NCI-H1417 treated with DMSO at 0.1 percent for 48 hours (cell line): ENCODE results near the gene MIA2.

Source experiments
- DNase-seq: peaks from one replicate; lab custom pipeline; 2025; lab: John Stamatoyannopoulos, UW

Gene MIA2

DNA sequence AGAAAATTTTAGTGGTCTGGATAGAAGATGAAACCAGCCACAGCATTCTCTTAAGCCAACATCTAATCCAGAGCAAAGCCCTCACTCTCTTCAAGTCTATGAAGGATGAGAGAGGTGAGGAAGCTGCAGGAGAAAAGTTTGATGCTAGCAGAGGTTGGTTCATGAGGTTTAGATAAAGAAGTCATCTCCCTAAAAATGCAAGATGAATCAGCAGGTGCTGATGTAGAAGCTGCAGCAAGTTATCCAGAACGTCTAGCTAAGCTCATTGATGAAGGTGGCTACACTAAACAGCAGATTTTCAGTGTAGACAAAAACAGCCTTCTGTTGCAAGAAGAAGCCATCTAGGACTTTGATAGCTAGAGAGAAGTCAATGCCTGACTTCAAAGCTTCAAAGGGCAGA is 150.0 kb downstream of the MIA2 start:
- DNase-seq, result no peak

GRCh38 chr14:39384177-39384576 is 150.5 kb downstream of the MIA2 start:
- no peak for DNase-seq

DNA sequence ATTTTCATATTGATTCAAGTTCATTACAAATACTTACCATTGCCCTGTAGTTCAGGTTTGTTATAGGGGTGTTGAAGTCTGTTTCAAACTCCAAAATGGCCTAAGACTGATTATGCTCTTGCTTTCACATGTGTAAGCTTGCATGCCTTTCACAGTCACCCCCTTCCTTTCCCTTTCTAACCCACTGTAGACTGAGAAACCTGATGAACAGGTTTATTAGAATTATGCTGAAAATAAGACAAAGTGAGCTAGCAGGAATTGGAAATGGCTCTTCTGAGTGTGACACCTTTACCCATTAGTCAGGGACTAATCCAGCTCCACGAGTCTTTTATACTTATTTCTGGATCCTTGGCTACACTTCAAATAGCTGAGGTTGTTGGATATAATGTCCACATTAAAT is 159.6 kb downstream of the MIA2 start:
- DNase-seq, result no peak

DNA sequence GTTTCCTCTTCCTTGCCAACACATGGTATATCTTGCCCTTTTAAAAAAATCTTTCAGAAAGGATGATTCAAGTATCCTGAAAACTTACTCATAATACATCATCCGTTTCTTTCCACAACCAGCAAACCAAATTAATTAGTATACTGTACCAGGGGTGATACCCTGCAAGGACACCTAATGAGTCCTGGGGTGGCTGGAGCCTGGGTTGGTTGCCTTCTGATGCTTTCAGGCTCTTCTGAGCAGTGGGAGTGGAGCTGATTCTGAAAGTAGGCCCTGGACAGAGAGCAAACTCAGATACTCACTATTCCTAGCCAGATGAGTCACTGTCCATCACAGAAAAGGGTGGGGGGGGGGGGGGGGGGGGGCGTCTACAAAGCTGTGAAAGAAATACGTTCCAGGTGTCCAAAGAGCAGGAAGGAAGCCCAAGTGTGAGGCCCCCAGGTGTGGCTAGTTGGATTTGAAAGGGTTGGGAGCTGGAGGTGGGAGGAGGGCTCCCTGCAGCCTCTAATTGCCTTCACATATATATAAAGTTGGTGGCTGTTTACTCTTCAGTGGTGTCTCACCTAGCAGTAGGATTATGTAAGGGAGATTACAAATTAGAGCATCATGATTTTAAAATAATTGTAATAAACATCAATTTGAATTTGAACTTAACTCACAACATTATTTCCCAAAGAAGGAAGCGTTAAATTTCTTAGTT is 162.0 kb downstream of the MIA2 start:
- no peak for DNase-seq

DNA sequence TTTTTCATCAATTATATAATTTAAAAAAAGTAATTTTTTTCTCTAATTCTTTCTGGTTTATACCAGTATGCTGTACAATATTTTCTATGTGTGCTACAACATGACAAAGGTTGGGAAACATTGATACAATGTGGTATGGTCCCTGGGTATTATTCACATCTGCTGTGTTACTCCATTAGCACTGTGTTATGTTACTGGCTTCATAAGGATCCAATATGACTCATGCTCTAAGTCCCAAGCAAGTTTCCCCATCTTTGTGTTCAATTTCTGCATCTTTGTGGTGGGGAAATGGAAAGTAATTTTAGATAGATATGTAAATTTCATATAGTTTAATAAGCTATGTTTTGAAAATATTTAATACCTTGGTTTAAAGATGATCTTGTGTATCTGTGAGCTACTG is 162.7 kb downstream of the MIA2 start:
- DNase-seq, result no peak

- no peak for DNase-seq
Observed at GRCh38 chr14:39398382-39398781, 164.7 kb downstream of the MIA2 start.

- no peak for DNase-seq
Observed at GRCh38 chr14:39406560-39406959, 172.8 kb downstream of the MIA2 start.

GRCh38 chr14:39416072-39416471 is 182.4 kb downstream of the MIA2 start:
- no peak for DNase-seq

- DNase-seq, result no peak
Observed at GRCh38 chr14:39417014-39417413, 183.3 kb downstream of the MIA2 start.

- DNase-seq, result no peak
Observed at GRCh38 chr14:39419272-39419671, 185.6 kb downstream of the MIA2 start.

DNA sequence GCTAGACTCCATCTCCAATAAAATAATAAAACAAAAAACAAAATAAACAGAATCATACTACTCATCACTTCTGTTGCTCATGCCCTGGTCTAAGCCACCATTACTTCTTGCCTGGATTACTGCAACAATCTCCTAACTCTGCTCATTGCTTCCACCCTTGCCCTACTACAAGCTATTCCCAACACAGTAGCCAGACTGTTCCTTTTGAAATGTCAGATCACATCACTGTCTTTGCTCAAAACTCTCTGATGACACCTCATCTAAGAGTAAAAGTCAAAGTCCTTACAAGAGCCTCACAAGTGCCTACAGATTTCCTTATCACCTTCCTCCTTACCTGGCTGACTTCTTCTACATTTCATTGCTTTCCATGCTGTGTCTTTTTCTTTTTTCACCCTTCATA is 188.5 kb downstream of the MIA2 start:
- DNase-seq, result no peak

DNA sequence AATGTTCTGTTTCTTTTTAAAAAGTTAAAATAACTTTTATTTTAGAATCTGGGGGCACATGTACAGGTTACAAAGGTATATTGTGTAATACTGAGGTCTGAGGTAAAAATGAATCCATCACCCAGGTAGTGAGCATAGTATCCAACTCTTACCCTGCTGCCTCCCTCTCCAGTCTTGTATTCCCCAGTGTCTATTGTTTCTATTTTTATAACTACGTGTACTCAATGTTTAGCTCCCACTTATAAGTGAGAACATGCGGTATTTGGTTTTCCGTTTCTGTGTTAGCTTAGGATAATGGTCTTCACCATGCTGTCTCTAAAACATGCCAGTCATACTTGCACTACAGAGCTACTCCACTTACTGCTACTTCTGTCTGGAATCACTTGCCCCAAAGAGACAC is 190.1 kb downstream of the MIA2 start:
- DNase-seq, result no peak

GRCh38 chr14:39425947-39426346 is 192.2 kb downstream of the MIA2 start:
- DNase-seq, result no peak

DNA sequence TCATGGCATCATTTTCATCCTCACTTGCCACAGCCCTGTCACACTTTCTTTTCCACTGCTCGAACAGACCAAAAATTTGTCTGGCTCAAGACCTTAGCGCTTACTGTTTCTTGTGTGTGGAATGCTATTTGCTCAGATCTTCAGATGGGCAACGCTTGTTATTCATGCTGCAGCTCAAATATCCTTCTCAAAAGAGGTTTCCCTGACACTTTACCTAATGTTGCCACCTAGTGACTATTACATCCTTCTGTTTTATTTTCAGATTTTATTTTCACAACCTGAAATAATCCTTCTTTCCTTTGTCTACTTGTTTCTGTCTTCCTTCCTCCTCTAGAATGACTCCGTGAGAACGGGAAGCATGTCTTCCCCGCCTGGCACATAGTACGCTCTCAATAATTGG is 192.9 kb downstream of the MIA2 start:
- DNase-seq, result no peak

GRCh38 chr14:39428118-39428517 is 194.4 kb downstream of the MIA2 start:
- DNase-seq, result no peak

- no peak for DNase-seq
Observed at GRCh38 chr14:39430762-39431415, 197.2 kb downstream of the MIA2 start.

DNA sequence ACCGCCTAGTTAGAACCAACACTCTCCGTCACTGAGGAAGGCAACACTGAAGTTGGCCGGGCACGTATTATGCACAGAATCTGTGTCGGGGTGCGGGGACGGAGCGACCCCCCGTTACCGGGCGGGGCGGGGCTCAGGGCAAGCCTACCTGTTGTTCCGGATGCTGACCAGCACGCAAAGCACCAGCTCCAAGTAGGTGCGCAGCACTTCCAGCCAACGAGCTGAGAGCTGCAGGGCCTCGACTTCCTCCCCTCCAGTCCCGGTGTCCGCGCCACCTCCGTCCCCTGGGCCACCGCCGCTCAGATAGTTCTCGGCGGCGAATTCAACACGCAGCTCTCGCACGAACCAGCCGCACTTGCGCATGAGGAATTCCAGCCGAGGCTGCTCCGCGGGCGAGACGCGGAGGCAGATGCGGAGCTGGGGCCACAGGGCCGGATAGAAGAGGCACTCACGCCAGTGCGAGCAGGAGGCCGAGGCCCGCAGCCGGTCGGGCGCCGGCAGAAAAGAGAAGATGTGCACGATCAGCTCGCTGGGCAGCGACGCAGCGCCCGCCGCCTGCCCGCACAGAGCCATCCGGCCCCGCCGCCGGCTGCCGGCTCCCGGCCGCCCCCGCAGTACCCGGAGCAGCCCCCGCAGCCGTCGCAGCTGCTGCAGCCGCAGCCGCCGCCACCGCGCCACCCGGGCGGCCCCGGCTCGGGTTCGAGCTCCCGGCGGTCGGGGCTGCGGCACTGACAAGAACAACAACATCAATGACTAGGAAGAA is 197.9 kb downstream of the MIA2 start:
- DNase-seq, result no peak

GRCh38 chr14:39432179-39432618 is 198.5 kb downstream of the MIA2 start, which contains the start of gene FBXO33:
Gene FBXO33, minus strand, starts transcription at chr14:39432433. Its CDS starts 271 bp downstream, at chr14:39432162.
- DNase-seq, result peak; percentile 94

GRCh38 chr14:39432619-39433451 is 199.1 kb downstream of the MIA2 start:
- DNase-seq, result peak; percentile 67

DNA sequence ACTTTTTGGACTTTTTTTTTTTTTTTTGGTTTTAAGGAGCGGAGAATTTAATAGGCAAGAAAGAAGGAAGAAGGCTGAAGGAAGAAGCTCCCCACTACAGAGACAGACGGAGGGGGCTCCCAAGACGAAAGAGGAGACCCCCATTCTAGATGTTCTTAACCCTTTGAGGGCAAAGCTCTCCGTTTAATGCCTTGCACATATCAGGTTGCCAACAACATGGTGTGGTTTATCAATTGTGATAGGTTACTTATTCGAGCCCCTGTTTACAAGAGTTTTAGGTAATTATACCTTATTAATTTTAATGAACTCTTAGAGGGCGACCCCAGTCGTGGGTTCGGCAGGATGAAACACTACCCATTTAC is 199.7 kb downstream of the MIA2 start:
- DNase-seq, result no peak

GRCh38 chr14:39434401-39434800 is 200.7 kb downstream of the MIA2 start:
- no peak for DNase-seq

- no peak for DNase-seq
Observed at GRCh38 chr14:39435241-39435640, 201.5 kb downstream of the MIA2 start.
